Measurements from ENCODE around the gene AGTR1.
"Not testable (repeated sequence)": the region's sequence is repeated elsewhere in the genome, so short reads cannot be mapped to it uniquely, and the experiment has no call there.

The AGTR1 gene

DNA sequence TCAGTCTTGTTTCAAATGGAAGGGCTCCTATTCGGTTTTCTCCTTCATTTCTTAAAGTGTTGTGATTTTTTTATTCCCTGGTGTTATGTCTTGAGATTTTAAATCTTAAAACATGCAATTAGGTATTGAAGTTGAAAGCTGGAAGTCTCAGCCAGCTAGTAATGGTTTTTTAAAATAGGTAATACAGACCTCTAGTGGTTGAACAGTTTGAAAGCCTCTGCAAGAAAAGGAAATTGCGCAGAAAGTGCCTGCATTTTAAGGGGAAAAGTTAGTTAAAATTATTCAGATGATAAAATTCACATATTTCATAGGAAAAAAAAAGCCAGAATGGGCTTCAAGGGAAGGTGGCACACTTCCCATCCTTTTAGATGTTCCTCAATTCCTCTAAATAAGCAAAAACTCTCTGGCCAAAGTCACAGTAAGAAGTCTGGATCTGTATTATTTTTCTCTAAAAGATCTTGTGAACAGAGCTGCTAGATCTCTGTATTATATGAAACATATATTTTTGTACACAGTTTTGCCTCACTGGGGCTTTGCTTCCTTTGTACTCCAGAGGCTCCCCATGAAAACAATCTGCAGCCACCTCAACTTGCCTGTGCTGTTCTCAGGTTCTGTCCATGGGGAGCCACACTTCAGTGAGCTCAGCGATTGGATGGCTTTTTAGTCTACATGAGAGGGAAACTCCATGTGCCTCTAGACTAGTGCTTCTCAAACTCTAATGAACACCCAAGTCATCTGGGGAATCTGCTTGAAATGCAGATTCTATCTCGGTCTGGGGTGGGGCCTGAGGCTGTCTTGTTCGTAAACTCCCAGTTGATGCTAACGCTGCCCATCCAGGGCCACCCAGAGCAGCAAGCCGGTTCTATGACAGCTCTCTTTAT is 21.5 kb downstream of the AGTR1 start:
- no peak for DNase-seq

DNA sequence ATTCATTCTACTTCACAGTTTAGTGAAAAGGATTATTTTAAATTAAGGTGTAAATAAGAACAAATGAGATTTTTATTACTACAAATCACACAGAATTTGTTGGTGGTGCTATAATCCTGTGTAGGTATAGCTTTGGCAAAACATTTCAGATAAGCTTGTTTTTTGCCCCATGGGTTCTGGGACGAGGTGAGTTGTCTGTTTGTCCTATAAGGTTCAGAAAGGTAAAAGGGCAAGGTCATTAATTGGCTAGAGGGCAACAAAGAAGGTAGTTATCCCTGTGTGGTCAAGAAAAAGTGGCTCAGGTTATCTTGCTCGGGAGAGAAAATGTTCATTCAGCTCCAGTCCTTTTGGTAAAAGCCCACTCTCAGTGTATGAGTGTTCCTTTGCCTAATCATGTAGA is 23.2 kb downstream of the AGTR1 start:
- no peak for DNase-seq

- DNase-seq = no peak
Measured at GRCh38 chr3:148723631-148724030, 25.9 kb downstream of the AGTR1 start.

DNA sequence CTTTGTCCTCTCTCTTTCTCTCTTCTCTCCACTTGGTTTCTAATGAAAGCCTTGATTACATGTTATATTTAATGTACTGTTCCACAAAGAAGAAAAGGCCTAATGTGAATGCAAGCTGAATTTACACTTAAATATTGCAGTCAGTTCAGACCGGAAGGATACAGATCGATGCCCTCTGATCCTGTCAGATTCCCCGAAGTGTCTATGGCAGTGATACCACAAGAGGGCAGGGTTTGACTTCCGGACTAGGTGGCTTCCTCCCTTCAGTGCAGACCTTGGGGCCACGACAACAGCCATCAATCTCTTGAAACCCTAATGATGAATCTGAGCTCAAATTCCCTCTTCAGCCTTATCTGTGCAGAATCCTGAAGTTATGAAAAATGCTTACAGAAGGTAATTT is 29.5 kb downstream of the AGTR1 start:
- DNase-seq = no peak

GRCh38 chr3:148728753-148729152 is 31.1 kb downstream of the AGTR1 start:
- no peak for DNase-seq

- no peak for DNase-seq
Measured at GRCh38 chr3:148729476-148730055, 31.9 kb downstream of the AGTR1 start.

GRCh38 chr3:148730676-148731075 is 33.0 kb downstream of the AGTR1 start:
- DNase-seq = no peak

GRCh38 chr3:148735597-148735996 is 37.9 kb downstream of the AGTR1 start:
- no peak for DNase-seq

DNA sequence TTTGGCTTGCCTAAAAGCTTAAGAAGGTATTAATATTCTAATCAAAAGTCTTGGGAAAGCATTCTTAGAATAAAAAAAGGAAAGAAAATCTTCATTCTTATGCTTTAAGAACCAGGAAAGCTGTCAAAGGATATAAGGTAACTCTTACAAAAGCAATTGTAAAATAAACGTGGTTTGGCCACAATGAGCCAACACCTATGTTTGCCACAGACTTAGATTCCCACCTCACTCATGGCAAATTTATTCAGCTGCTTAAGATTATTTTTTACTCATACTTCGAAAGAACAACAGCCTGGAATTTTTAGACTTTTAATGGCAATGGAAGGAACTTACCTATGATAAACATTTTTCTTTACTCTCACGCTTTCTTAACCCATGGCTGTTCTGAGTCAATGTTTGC is 38.4 kb downstream of the AGTR1 start:
- DNase-seq = no peak

DNA sequence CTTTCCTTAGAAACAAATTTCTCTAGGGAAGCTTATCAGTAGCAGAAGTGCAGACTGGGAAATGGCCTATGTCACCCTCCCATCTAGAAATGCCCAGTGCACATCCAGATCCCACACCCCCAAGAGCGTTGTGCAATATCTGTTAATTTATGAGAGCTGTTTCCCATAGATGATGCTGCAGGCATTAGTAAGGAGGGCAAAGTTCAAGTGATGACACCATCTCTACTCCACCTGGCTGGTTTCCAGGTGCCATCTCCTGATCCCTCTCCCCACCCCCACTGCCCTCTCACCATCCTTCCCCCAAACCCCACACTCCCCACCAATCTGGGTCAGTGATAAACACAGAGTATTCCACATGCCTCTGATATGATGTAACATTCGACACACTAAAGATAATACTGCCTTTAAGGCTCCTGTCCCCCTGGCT is 39.4 kb downstream of the AGTR1 start:
- DNase-seq = no peak

GRCh38 chr3:148739720-148740119 is 42.0 kb downstream of the AGTR1 start:
- no peak for DNase-seq

DNA sequence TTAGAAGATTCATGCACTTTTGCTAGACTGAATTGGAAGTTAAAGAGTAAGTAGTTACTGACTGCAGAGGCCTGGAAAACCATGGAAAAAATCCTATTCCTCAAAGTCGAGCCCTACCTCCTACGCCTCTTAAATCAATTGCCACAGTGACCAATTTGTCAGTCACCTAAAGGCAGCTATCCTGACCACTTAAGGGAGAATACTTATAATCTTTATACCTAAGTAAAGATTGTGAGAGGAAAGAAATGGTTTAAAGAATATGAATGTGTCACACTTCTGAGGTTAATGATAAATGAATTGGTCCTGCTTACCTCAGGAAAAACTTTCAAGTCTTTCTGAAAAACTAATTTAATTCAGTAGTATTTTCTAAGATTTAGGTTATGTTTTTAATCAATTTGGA is 42.6 kb downstream of the AGTR1 start:
- DNase-seq = no peak

- DNase-seq = no peak
Measured at GRCh38 chr3:148741219-148741618, 43.5 kb downstream of the AGTR1 start.

DNA sequence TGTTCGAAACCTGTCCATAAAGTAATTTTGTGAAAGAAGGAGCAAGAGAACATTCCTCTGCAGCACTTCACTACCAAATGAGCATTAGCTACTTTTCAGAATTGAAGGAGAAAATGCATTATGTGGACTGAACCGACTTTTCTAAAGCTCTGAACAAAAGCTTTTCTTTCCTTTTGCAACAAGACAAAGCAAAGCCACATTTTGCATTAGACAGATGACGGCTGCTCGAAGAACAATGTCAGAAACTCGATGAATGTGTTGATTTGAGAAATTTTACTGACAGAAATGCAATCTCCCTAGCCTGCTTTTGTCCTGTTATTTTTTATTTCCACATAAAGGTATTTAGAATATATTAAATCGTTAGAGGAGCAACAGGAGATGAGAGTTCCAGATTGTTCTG is 44.4 kb downstream of the AGTR1 start:
- no peak for DNase-seq

DNA sequence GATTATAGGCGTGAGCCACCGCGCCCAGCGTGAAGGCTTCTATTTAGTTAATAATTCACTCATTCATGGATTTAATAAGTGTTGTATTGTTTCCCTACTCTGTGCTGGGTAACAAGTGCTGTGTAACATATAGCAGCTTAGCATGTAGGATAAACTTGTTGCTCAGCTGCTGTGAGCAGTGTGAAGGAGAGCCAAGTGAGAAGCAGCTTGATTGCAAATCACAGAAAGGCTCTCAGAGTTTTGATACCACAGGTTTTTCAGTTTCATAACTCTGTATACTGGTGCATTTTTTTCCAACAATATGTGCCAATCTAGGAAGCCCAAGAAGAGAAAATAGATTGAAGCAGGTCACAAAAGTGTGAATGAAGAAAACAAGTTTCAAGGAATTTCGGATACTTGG is 48.4 kb downstream of the AGTR1 start:
- no peak for DNase-seq

DNA sequence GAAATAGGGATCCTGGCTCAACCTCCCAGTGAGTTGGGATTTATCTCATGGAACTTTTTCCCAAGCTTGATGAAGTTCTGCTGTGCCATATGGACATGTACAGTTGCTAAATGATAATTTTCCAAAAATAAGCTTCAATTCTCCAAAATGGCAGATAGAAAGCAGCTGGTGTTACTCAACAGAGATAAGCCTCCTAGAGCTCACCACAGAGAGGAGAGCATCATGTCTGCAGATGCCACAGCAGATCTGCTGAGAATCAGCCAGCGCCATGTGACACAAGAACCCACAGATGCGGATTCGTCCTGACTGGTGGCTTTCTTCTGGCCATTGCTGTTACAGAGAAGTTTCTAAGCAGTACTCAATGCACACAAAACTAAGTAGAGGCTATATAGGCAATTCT is 50.6 kb downstream of the AGTR1 start:
- no peak for DNase-seq

- DNase-seq = no peak
Measured at GRCh38 chr3:148750296-148750695, 52.6 kb downstream of the AGTR1 start.

- no peak for DNase-seq
Measured at GRCh38 chr3:148751461-148751860, 53.8 kb downstream of the AGTR1 start.

DNA sequence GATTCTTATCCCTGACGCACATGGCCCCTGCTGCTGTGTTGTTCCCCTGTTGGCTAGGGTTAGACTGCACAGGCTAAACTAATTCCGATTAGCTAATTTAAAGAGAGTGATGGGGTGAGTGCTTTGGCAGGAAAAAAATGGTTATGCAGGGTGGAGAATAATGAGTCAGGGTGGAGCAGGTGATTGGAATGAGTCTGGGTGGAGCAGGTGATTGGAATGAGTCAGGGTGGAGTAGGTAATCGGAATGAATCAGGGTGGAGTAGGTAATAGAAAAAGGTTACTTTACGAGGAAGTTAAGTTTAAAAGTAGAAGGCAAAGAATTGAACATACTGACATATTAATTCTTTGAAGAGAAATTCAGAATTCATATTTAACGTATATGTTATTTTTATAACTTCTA is 55.7 kb downstream of the AGTR1 start:
- DNase-seq = not testable (repeated sequence)

GRCh38 chr3:148755570-148755969 is 57.9 kb downstream of the AGTR1 start:
- DNase-seq = no peak

DNA sequence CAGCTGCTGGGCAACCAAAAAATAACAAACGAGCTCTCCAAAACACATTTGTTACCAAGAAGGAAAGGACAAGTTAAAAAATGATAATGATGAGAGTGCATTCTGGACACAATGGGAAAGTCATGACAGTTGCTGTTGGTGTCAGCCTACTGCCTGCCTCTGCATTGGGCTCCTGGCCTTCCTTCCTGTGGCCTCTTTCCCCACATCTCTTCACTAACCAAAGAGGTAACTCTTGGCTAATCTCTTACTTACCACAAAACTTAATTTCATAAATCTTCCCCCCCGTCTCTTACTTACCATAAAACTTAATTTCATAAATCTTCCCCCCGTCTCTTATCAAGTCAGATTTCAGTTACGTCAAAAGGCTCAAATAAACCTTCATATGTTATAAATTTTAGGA is 58.6 kb downstream of the AGTR1 start:
- no peak for DNase-seq

GRCh38 chr3:148757238-148758215 is 59.8 kb downstream of the AGTR1 start:
- no peak for DNase-seq

- no peak for DNase-seq
Measured at GRCh38 chr3:148758303-148758884, 60.7 kb downstream of the AGTR1 start.

All from NCI-H1436 (cell line).